ENCODE measurements around the gene ERP27.

DNA sequence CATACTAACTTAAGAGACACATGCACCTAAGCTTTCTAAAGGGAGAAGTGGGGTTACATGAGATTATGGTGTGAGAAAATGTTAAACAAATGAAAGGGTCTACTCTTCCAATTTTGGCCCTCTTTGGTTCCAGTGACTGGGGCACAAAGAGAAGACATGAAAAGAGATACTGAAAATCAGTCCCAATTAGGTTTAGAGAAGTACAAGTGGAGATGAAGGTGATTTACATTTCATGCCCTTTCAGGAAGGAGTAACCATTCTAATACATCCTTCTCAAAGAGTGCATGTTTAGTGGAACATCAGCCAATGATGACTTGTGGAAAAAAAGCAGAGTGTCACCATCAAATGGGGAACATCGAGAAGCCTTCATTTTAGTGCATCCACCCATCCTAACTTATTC is 67.1 kb downstream of the ERP27 start:
- TF ChIP-seq CTCF (conservative IDR thresholded peaks at IDR 0.05 in 1 of 2, IDR thresholded peaks at IDR 0.05 in 1 of 2; ENCODE audit: low read depth in 1 of 2, low read length in 2 of 2), result no peak
- no peak for TF ChIP-seq EZH2 (IDR thresholded peaks at IDR 0.05; ENCODE audit: low read length, missing control alignments)

All from fibroblast of lung (primary cell).